Activated B cell treated with CpG ODN at 0.5 μM for 24 hours (primary cell): ENCODE results near the gene OR52H1. TPM values are rescaled to one million over a fixed set of nuclear protein-coding genes. Genes with fewer than 3 reads are reported as not detected.

Experiments used
- ATAC-seq: fragments of 200-7000 bp; cut with Tn5 transposase; one replicate; pipeline ENCODE4 v1.10.0; 2021; ENCODE audit warnings: low read depth, mild to moderate bottlenecking, moderate library complexity
- CTCF ChIA-PET: fragments of 350-600 bp; sonication (Branson Sonifier 250); formaldehyde crosslinking; loops from one replicate; lab custom pipeline; 2021; ENCODE audit warnings: antibody characterized with exemption; lab: Charles Lee
- POLR2A ChIA-PET: fragments of 350-600 bp; sonication (Branson Sonifier 250); formaldehyde crosslinking; loops from one replicate; lab custom pipeline; 2021; ENCODE audit warnings: antibody characterized with exemption; lab: Charles Lee
- DNase-seq: peaks from one replicate; pipeline ENCODE4 v3.0.0; 2022
- H3K27ac Mint-ChIP-seq: one replicate; pipeline ENCODE4 v1.8.0; 2020; ENCODE audit warnings: mixed read lengths
- H3K27me3 Mint-ChIP-seq: one replicate; pipeline ENCODE4 v1.8.0; 2021; ENCODE audit warnings: mixed read lengths
- H3K36me3 Mint-ChIP-seq: one replicate; pipeline ENCODE4 v1.8.0; 2021; ENCODE audit warnings: low read depth, mixed read lengths
- H3K4me1 Mint-ChIP-seq: one replicate; pipeline ENCODE4 v1.8.0; 2021; ENCODE audit warnings: mixed read lengths
- H3K4me3 Mint-ChIP-seq: one replicate; pipeline ENCODE4 v1.8.0; 2020; ENCODE audit warnings: mild to moderate bottlenecking, mixed read lengths
- H3K9me3 Mint-ChIP-seq: one replicate; pipeline ENCODE4 v1.8.0; 2020; ENCODE audit warnings: mixed read lengths
- CTCF ChIP-seq: fragments of 200-600 bp; IDR thresholded peaks from one replicate; pipeline ENCODE4 v1.8.0; 2022; ENCODE audit warnings: antibody characterized with exemption, mild to moderate bottlenecking
- intact Hi-C: fragments of 100-400 bp; cut with micrococcal nuclease; formaldehyde crosslinking; loops from one replicate; pipeline ENCODE4 v1.15.1; 2024
- total RNA-seq: library from RNA; stranded (reverse); gene quantifications from 2 replicates; pipeline ENCODE4 v1.2.3, GENCODE V29; 2022

OR52H1 gene
- total RNA-seq, 1 donor from 2014 or later = 0.22 TPM

GRCh38 chr11:5504403-5504921 lies 43.9 kb downstream of the OR52H1 start:
- Mint-ChIP-seq H3K27me3 (peaks cover 5% of the 10 kb centered on the region), H3K27ac (no peak overlapping the region), H3K4me1 (no peaks in the 10 kb centered on the region), H3K36me3 (no peaks in the 10 kb centered on the region), H3K9me3 (no peaks in the 10 kb centered on the region), H3K4me3 (no peak overlapping the region)
- POLR2A ChIA-PET = no interaction called here
- no peak for ATAC-seq
- no peak for DNase-seq
- CTCF ChIA-PET = no interaction called here
- TF ChIP-seq CTCF = no peak
- intact Hi-C loops = no loop called here

GRCh38 chr11:5500393-5500801 lies 47.9 kb downstream of the OR52H1 start:
- Mint-ChIP-seq H3K27ac (no peak overlapping the region), H3K4me1 (no peaks in the 10 kb centered on the region), H3K4me3 (no peak overlapping the region), H3K36me3 (no peaks in the 10 kb centered on the region), H3K27me3 (peaks cover 5% of the 10 kb centered on the region), H3K9me3 (no peaks in the 10 kb centered on the region)
- ChIA-PET POLR2A (no interaction called here), CTCF (no interaction called here)
- no peak for TF ChIP-seq CTCF
- intact Hi-C loops = no loop called here
- DNase-seq (no peak), ATAC-seq (no peak)

- H3K9me3 Mint-ChIP-seq = no peaks in the 10 kb centered on the region
- no peaks in the 10 kb centered on the region for H3K4me1 Mint-ChIP-seq
- no peaks in the 10 kb centered on the region for H3K36me3 Mint-ChIP-seq
- H3K27me3 Mint-ChIP-seq = peaks cover 5% of the 10 kb centered on the region
- ChIA-PET CTCF (no interaction called here), POLR2A (no interaction called here)
- no peak for TF ChIP-seq CTCF
- H3K27ac Mint-ChIP-seq = no peak overlapping the region
- H3K4me3 Mint-ChIP-seq = no peak overlapping the region
- ATAC-seq (no peak), DNase-seq (no peak)
- intact Hi-C loops = no loop called here
Observed at GRCh38 chr11:5499671-5500070, 48.7 kb downstream of the OR52H1 start.

Other genes starting within 250 kb of the OR52H1 start
- gene OR51B4, start 246.6 kb downstream of the OR52H1 start, total RNA-seq = not detected in 2 replicates
- not detected in 2 replicates for gene OR51B2, start 224.2 kb downstream of the OR52H1 start, total RNA-seq
- gene OR51B5, start 205.0 kb downstream of the OR52H1 start, total RNA-seq = 0.27 TPM in 1 of 2 replicates, not detected in the other
- gene OR51B6, start 197.0 kb downstream of the OR52H1 start, total RNA-seq = not detected in 2 replicates
- gene OR51M1, start 164.7 kb downstream of the OR52H1 start, total RNA-seq = not detected in 2 replicates
- not detected in 2 replicates for gene OR51Q1, start 126.4 kb downstream of the OR52H1 start, total RNA-seq
- gene OR51I1, start 107.0 kb downstream of the OR52H1 start, total RNA-seq = not detected in 2 replicates
- gene OR51I2, start 99.2 kb downstream of the OR52H1 start, total RNA-seq = not detected in 2 replicates
- gene OR52D1, start 59.9 kb downstream of the OR52H1 start, total RNA-seq = not detected in 2 replicates
- 0.16 and 0.29 TPM in 2 replicates for gene UBQLN3, start 38.6 kb downstream of the OR52H1 start, total RNA-seq
- gene UBQLNL, start 31.8 kb downstream of the OR52H1 start, total RNA-seq = 0.29 and 0.34 TPM in 2 replicates
- not detected in 2 replicates for gene OR52B6, start 32.3 kb upstream of the OR52H1 start, total RNA-seq
- 0.22 and 0.44 TPM in 2 replicates for gene TRIM6, start 48.1 kb upstream of the OR52H1 start, total RNA-seq
- gene TRIM34, start 76.5 kb upstream of the OR52H1 start, total RNA-seq = 25.9 and 28.7 TPM in 2 replicates
- gene TRIM5, start 136.5 kb upstream of the OR52H1 start, total RNA-seq = 34.3 and 36.3 TPM in 2 replicates
- 244 and 255 TPM in 2 replicates for gene TRIM22, start 141.2 kb upstream of the OR52H1 start, total RNA-seq
- 0.64 and 0.84 TPM in 2 replicates for gene OR56B1, start 187.9 kb upstream of the OR52H1 start, total RNA-seq
- gene OR52N4, start 205.7 kb upstream of the OR52H1 start, total RNA-seq = 1.1 and 2.2 TPM in 2 replicates
- not detected in 2 replicates for gene OR52N5, start 234.8 kb upstream of the OR52H1 start, total RNA-seq
- gene OR52N1, start 242.7 kb upstream of the OR52H1 start, total RNA-seq = not detected in 2 replicates